Measurements from ENCODE around the gene PHF10.
"Not testable (repeated sequence)": the region's sequence is repeated elsewhere in the genome, so short reads cannot be mapped to it uniquely, and the experiment has no call there.

The PHF10 gene

DNA sequence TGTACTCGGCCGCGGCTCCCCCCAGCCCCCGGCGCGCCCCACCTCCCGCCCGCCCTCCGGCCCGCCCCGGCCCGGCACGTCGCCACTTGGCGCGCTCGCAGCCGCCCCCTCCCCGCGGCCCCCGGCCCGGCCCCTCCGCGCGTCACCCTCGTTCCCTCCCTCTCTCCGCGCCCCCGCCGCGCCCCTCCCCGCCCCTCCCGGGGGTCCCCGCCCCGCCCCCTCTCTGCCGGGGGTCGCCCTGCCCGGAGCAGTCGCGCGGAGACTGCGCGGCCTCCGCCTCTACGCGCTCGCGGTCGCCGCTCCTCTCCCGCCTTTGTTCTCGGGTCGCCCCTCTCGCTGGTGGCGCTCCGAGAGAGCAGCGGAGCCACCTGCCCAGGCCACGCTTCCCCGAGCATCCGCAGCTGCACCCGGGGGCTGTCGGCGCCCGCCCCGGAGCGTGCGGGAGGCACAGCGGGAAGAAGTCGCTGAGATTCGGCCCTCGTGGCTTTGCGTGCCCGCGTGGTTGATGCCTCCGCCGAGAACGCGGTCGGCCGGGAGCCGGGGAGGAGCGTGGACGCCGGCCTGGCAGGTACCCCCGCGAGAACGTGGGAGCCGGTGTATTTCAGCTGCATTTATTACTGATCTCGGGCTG is at the start of gene PHF10:
Gene PHF10 (minus strand): TSS at position 7 of the 631 bp plus-strand sequence. CDS start 569 bp downstream, outside the sequence.
- no peak for FAIRE-seq

DNA sequence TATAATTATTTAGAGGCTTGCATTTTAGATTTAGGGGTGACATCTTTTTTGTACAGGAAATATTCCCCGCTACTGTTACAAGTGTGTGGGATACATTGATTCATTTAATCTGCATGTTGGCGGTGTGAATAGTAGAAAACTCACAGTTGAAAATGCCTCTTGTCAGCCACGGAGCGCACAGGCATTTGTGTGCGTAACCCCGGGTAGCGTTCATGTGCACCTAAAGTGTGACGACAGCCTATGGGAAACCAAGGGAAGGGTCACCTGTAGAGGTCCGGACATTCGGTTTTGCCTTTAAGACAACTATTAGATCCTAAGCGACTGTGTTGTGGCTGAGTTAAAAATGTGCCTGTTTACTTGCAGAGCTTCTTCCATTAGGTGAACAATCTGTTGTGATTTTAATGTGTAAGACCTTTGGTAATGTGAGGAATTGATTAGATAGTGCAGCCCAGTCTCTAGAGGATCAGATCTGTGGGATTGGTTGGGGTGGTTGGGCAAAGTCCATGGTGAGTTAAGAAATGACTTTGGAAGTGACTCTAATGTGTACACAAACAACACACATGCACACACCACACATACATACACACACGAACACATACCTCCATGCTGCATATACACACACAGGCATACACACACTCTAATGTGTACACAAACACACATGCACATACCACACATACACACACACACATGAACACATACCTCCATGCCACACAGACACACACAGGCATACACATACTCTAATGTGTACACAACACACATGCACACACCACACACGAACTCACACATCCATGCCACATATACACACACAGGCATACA is 42.8 kb upstream of the PHF10 start:
- FAIRE-seq: no peak

DNA sequence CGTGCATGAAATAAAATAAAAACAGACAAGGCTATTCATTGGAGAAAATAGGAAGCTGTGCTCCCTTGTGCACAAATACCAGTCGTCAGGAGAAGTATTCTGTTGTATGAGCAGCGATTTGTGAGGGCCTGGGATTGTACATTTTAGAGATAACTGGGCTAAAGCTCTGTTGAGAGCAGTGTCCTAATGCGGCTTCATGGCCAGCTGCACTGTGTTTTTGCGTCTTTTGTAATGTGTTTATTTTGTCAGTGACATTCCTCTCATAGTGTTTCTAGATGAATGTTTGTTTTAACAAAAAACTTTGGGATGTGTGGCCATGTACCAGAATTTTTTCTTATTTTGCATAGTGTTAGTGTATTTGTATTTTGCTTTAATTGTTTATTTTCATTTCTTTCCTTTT is 41.9 kb upstream of the PHF10 start:
- no peak for FAIRE-seq

DNA sequence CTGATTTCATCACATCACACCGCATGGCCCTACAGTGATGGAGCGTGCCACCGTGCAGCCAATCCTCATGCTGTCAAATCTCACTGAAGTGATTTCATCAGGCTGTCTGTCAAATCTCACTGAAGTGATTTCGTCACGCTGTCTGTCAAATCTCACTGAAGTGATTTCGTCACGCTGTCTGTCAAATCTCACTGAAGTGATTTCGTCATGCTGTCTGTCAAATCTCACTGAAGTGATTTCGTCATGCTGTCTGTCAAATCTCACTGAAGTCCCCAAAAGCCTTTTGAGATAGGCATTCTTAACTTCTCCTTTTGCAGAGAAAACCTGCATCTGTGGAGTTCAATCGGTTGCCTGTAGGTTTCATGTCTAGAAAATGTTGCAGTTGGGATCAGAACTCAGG is 41.5 kb upstream of the PHF10 start:
- FAIRE-seq: not testable (repeated sequence)

DNA sequence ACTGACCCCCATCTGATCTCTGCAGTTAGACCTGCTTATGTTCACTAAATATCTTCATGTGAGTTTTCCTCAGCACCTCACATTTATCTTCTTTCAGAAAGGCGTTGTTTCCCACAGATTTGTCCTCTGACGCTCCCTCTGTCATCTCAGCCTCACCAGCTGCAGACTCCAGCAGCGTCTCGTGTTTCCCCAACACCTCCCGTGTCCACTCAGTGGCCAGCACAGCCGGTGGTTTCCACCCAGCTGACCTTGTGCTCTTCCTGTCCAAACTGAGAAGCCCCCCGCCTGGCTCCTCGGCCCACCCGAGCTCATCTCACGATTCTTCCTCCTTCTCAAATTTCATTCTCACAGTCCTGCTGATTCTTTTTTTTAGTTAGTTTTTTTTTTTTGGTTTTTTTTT is 39.6 kb upstream of the PHF10 start:
- no peak for FAIRE-seq

DNA sequence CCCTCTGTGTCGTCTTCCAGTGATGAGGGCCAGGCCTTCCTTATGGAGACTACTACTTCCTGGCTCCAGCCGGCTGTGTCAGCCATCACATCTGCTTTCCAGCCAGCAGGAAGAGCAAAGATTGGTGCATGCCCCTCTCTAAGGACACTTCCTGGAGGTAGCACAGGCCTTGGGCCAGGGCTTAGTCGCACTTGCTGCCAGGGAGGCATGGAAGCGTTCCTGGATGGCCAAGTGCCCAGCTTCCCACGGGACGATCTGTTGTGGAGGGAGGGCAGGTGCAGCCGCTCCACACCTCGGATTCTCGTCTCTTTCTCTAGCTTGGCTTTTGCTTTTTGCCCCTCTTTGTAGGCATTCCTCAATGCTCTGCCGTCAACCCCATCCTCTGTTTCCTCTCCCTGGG is 39.0 kb upstream of the PHF10 start:
- no peak for FAIRE-seq

DNA sequence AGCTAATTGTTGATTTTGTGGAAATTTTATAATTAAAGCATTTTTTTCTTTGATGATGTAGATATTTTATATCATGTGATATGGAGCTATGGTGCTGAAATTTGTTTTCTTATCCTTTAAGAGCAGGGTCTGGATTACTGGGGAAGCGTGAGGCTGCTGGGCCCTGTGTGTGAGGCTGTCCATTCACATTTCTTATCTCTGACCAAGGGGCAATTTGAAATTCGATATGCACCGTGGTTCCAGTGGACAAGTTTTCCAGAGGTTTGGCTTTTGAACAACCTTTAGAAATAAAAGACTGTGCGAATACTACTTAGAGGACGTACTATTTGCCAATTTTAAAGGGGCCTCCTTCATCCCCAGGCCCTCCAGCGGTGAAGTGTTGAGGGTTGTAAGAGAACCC is 30.9 kb upstream of the PHF10 start:
- no peak for FAIRE-seq

DNA sequence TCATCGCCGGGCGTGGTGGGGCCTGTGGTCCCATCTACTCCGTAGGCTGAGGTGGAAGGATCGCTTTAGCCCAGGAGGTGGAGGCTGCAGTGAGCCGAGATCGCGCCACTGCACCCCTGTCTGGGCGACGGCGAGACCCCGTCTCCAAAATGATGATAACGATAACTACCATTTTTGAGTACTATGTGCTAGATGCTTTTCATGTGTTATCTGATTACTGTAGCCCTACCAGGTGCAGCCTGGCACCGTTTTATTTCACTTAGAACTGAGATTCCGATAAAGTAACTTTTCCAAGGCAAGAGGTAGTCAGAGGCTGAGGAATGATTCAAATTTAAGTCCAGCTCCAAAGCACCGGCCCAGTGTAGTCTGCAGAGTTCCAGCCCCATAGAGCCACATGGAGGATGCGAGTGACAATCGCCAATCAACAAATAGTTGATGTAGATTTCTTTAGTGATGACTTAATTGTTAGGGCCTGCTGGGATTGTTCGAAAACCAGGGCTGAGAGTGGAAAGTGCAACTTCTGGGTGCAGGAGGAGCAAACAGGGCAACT is 27.8 kb upstream of the PHF10 start:
- FAIRE-seq: no peak

DNA sequence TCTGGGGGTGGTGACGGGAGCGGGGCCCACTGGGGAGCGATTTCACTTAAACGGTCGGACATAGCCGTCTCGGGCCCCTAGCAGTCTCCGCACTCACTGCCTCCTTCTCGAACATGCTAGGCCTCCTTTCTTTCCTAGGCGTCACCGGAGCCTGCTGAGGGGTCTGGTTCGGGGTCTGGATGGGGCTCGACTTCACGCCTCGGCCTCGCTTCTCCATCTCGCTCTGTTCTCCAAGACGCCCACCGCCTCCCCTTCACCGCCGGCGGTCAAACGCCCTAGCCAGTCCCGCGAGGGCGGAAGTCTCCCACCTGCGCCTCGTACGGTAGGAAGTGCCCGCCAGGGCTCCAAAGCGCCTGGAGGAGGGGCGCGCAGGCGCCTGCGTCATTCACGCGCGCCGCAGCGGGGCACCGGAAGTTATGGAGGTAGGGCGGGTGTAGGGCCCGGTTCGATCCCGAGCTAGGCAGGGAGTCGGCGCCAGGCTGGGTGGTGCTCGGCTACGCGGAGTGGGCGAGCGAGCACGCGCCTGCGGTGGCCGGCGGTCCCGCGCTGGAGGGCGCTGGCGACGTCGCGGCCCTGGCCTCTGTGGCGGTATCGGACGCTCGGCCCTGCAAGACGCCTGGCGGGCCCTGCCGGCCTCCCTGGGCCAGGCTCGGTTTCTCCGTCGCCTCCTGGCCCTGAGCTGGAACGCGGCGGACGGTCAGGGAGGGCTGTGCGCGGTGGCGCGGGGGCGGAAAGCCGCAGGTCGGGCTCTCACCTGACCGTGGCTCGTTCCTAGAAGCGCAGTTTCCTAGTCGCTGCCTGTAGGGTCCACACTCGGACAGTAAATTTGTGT is 27.2 kb upstream of the PHF10 start, which contains the start of the genes DYNLT2 and ERMARD:
Gene DYNLT2 (minus strand): TSS at position 331 of the 832 bp plus-strand sequence. CDS start 114 bp downstream, at position 217.
Gene ERMARD (plus strand): TSS at position 381 of the 832 bp plus-strand sequence. CDS start 36 bp downstream, at position 417.
- no peak for FAIRE-seq

DNA sequence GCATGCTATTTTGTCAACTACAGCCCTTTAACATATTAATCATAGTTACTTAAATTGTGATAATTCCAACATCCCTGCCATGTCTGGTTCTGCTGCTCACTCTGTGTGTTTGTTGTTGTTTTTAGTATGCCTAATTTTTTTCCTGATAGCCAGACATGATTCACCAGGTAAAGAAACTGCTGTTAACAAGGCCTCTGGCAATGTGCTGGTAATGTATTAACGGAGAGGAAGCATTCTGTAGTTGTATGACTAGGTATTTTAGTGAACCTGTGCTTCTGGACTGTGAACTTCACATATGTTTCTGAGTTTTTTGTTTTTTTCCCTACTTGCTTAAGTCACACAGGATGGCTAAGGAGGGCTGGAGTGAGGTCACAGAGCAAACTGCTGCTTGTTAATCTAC is 22.3 kb upstream of the PHF10 start:
- FAIRE-seq: no peak

DNA sequence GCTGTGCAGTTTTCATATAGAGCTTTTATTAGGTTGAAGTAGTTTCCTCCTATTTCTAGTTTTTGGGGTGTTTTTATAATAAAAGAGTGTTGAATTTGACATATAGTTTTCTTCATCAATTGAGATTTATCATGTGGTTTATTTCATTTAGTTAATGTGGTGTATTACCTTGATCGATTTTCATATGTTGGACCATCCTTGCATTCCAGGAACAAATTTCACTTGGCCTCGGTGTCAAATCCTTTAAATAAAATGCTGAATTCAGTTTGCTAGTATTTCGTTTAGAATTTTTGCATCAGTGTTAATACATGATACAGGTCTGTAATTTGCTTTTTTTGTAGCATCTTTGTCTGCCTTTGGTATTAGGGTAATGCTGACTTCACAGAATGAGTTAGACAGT is 21.1 kb upstream of the PHF10 start:
- no peak for FAIRE-seq

DNA sequence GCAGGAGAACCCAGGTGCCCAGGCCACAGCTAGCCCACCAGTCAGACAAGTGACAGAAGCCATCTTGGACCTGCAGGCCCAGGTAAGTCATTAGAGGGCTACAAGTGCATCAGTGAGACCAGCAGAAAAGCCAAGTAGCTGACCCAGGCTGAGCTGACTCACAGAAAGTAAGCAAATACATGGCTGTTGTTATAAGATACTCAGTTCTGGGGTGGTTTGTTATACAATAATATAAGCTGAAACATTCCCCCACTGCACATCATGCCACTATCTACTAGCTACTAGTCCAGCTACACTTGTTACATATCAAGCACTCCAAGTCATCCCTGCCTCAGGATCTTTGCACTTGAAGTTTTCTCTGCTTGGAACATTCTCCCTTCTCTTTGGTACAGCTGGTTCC is 17.0 kb upstream of the PHF10 start:
- no peak for FAIRE-seq

DNA sequence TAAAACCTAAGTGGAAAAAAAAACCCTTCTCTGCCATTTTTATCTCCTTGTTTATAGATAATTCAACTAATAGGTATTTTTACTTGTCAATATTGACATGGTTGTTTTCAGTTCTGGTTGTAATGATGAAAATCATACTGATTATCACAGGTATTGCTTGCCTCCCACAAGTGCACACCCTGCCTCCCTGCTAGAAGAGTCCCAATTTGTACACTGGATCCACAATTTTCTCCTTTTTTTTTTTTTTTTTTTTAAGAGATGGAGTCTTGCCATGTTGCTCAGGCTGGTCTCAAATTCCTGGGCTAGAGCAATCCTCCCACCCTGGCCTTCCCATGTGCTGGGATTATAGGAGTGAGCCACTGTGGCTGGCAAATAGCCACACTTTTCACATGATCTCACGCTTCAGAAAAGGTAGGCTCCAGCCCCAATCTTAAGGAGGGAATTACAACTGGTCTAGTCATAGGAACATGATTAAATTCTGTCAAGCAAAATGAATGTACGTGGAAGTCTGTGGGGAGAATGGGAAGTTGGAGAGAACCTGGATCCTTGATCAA is 14.8 kb upstream of the PHF10 start:
- no peak for FAIRE-seq

DNA sequence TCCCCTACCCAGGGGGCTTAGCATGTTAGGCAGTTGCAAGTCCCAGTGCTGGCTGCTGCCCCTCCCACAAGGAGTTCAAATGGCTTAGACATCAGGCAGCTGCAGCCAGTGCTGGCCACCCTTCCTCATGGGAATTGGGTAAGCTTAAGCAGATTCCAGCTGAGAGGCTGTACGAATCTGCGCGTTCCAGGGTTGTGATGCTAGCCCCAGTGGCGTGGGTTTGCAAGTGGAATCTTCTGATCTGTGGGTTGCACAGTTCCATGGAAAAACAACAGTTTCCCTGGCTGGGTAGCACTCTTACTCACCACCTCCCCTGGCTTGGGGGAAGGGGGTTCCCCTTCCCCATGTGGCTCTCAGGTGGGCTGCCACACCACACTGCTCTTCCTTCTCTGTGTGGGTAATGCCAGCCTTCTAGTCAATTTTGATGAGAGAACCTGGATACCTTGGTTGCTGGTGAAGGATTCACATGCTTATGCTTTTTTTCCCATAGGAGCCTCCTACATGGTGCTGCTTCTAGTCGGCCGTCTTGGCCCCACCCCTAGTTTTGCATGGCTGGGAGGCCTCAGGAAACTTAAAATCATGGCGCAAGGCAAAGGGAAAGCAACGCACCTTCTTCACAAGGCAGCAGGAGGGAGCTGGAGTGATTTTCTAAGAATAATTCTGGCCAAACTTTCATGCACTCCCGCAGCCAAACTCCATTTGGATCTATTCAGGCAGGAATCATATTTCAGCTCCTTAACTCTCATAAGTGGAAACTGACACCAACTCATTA is 14.1 kb upstream of the PHF10 start:
- no peak for FAIRE-seq

DNA sequence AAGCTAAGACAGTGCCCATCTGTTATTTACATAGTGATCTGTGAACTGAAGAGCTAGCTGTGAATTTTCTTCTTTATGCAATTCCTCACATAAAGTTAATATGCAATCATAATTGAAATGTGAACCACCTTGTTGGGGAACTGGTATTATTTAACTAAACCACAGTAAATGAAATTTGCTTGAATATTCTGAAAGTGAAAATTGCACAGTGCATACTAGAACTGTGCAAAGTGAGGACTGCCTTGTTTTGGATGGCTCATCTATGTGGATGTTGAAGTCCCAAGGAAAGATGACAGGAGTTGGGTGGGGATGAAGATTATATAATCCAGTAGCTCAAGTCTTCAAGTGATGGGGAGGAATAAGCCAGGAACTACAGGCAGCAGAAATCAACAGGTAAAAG is 5.7 kb upstream of the PHF10 start:
- FAIRE-seq: peak; percentile 87

DNA sequence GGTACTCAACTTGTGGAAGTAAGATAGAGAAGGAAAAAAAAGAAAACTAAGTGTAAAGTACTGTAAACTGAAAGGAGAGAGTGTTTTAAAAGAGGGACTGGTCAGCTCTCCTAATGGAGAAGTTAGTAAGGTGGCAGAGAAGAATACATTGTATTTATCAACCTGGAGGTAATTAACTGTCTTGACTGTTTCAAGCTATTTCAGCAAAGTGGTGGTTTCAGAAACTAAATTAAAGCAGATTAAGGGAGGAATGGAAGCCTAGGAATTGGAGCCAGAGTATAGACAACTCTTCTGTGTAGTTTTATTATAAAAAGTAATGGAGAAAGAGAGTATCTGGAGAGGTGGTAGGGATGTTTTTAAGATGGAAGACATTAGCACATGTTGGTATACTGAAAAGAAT is 2.7 kb upstream of the PHF10 start:
- FAIRE-seq: no peak

DNA sequence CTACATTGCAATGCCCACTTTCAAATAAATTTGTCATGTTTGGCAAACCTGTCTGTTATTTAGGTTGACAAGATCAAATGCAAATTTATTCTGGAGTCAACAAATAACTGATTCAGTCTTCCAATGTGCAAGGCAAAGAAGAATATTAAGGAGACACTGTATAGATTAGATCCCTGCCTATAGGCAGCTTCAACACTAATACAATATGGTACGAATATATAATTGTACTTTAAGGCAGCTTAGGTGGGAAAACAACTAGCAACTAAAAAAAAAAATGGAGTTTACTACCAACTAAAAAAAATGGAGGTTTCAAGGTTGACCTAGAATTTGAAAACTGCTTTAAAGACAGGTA is 1.7 kb upstream of the PHF10 start:
- no peak for FAIRE-seq

DNA sequence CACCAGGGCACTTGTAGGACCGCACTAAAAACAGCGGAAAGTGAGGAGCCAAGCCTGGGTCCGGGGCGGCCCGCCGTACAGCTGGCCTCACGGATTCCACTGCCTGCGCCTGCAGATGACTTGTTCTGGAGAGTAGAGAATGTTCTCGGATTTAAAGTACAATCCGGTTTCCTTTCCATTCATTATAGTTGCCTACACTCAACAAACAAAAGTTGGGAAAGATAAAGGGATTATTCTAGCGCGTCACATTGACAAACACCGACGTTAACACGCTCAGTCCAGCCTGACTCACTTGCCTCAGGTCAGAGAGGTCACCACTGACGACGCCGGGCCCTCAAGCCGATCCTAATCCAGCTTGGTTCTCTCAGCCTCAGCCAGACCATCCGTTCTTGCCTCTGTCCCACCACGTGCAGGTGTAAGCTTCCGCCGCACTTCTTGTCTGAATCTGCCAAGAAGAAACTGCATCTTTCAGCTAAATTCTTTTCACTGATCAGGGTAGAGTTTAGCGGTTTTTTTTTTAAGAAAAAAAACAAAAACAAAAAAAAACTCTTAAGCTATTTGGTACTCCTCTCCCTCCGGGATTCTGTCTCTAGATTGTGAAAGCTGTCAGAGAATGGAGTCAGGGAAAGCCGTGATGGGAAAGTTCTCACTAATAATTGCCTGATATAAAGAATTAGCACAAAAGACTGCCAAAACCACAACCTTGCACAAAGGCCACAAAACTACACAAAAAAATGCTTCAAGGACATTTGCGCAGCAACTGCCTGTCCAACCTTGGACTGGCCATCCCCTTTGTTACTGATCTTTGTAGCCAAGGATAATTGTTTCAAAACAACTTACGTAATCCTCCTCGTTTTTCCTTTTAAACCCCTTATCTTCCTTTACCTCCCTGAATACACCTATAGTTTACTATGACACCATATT is 1.1 kb upstream of the PHF10 start:
- FAIRE-seq: no peak

DNA sequence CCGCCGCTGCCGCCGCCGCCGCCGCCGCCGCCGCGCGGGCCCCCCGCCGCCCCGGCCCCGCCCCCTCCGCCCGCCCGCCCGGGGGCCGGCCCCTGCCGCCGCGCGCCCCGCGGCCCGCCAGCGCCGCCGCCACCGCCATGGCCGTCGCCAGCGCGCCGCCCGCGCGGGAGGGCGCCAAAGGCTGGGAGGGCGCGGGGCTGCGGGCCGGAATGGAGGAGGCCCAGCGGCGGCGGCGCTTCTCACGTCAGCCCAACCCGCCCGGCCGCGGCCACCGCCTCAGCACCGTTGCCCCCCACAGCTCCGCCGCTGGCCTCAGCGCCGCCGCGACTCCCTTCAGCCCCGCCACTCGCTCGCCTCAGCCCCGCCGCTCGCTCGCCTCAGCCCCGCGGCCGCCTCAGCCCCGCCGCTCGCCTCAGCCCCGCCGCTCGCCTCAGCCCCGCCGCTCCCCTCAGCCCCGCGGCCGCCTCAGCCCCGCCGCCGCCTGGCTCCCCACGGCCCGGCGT is 258 bp downstream of the PHF10 start:
- FAIRE-seq: no peak

DNA sequence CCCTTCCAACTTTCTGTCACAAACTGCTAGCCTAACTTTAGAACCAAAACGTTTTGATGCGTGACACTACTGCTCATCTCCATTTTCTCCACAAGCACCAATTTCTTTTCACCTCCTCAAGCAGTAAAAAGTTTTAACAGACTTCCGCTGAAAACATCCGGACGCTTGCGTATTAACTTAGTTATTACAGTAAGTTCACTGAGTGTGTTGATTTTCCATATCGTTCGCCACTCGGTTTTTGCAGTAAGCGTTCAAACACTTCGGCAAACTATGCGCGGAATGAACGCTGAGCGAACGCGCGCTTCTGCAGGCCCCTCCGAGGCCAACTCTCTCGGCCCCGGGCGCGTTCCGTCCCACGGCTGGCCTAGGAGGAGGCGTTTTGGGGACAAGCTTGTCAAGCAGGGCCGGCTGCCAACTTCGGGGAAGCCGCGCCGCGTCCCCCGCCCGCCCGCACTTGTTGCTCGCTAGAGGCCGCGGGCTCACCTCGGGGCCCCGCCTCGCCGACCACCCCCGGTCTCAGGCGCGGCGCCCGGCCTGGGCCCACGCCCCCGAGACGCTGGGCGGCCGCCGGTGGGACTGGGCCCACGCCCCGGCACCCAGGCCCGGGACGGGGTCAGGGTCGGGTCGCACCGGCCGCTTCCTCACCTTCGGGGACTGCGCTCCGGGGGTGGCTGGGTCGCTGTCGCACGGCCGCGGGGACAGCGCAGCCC is 945 bp downstream of the PHF10 start:
- no peak for FAIRE-seq

All from islet of Langerhans (tissue), 1 donor.